ENCODE measurements around the gene SAA4. TPM values are rescaled to one million over a fixed set of nuclear protein-coding genes. Genes with fewer than 3 reads are reported as not detected.
A peak's percentile ranks its signal among the peaks of the same experiment; 100 is the strongest.

Gene SAA4
- total and polyA plus RNA-seq, 10 of the 15 experiments (the other 5 are each of a cell fraction or from before 2014, with no cell fraction given) = not detected

- Histone ChIP-seq H2AFZ (ENCODE audit: control insufficient read depth, low read depth, low read length) (no peak overlapping the region), H4K20me1 (ENCODE audit: control insufficient read depth, insufficient read depth) (no peaks in the 10 kb centered on the region), H3K36me3 (ENCODE audit: control insufficient read depth in 2 of 2, insufficient read depth in 2 of 2, low read length in 1 of 2) (no peaks in the 10 kb centered on the region), H3K9ac (ENCODE audit: control insufficient read depth, insufficient read depth, low read length) (no peak overlapping the region), H3K27ac (ENCODE audit: control insufficient read depth, insufficient read depth) (no peak overlapping the region), H3K79me2 (ENCODE audit: control insufficient read depth, insufficient read depth, low read length) (no peaks in the 10 kb centered on the region), H3K9me3 (replicated peaks; ENCODE audit: control insufficient read depth, insufficient read depth, low read length) (peaks cover 1% of the 10 kb centered on the region; the same call in 1 of the 3 replicates), H3K27me3 (replicated peaks in 1 of 2; ENCODE audit: control insufficient read depth in 2 of 2, insufficient read depth in 2 of 2, low read length in 1 of 2) (no peaks in the 10 kb centered on the region), H3K4me3 (no peak overlapping the region), H3K4me2 (ENCODE audit: control insufficient read depth, insufficient read depth) (no peak overlapping the region), H3K4me1 (ENCODE audit: control insufficient read depth, insufficient read depth, low read length) (no peaks in the 10 kb centered on the region)
- ChIA-PET CTCF (no interaction called here), POLR2A (no interaction called here), SMC1A (ENCODE audit: uncharacterized antibody, unreplicated experiment) (no interaction called here), RAD21 (ENCODE audit: unreplicated experiment) (no interaction called here)
- FAIRE-seq (no peak), ATAC-seq (no peak), DNase-seq (ENCODE audit: low read depth, low spot score) (no peak)
- WGBS (ENCODE audit: insufficient coverage, insufficient replicate concordance, low lambda C conversion rate, missing lambda C conversion rate) = 64% methylated on average over 2 of the region's 2 CpGs
- TF ChIP-seq ZNF207 (IDR thresholded peaks at IDR 0.05; ENCODE audit: borderline replicate concordance) (no peak), YBX1 (IDR thresholded peaks at IDR 0.05) (no peak)
- in situ Hi-C loops (cut with MboI) (no loop called here), intact Hi-C loops (cut with micrococcal nuclease; ENCODE audit: unreplicated experiment) (no loop called here)
- no TSS peak for BruUV-seq (replicated peaks)
These were observed 40.1 kb downstream of the SAA4 start for GRCh38 chr11:18196532-18196931.

- ATAC-seq (peak; percentile 85), FAIRE-seq (peak; percentile 31), DNase-seq (ENCODE audit: low read depth, low spot score) (peak; percentile 7)
- H3K4me2 ChIP-seq (ENCODE audit: control insufficient read depth, insufficient read depth) = no peak overlapping the region
- in situ Hi-C loops (cut with MboI) (no loop called here), intact Hi-C loops (cut with micrococcal nuclease; ENCODE audit: unreplicated experiment) (no loop called here)
- BruUV-seq (replicated peaks) = no TSS peak
- no peak overlapping the region for H3K4me3 ChIP-seq
- 27% methylated on average over 4 of the region's 4 CpGs for WGBS (ENCODE audit: insufficient coverage, insufficient replicate concordance, low lambda C conversion rate, missing lambda C conversion rate)
- H4K20me1 ChIP-seq (ENCODE audit: control insufficient read depth, insufficient read depth) = no peaks in the 10 kb centered on the region
- no peaks in the 10 kb centered on the region for H3K36me3 ChIP-seq (ENCODE audit: control insufficient read depth in 2 of 2, insufficient read depth in 2 of 2, low read length in 1 of 2)
- no peak overlapping the region for H3K27ac ChIP-seq (ENCODE audit: control insufficient read depth, insufficient read depth)
- H3K9me3 ChIP-seq (replicated peaks; ENCODE audit: control insufficient read depth, insufficient read depth, low read length) = peaks cover 1% of the 10 kb centered on the region; the same call in 1 of the 3 replicates
- RAD21 ChIA-PET (ENCODE audit: unreplicated experiment) = interaction anchor here (0.7 kb wide), 1 partner anchor 11 kb away, joined by 3 read pairs; no protein-coding TSS in a partner anchor
- no peaks in the 10 kb centered on the region for H3K4me1 ChIP-seq (ENCODE audit: control insufficient read depth, insufficient read depth, low read length)
- CTCF ChIA-PET = interaction anchor here (1.3 kb wide), 1 partner anchor 11 kb away, joined by 4 read pairs; no protein-coding TSS in a partner anchor
- SMC1A ChIA-PET (ENCODE audit: uncharacterized antibody, unreplicated experiment) = no interaction called here
- POLR2A ChIA-PET = no interaction called here
- no peak overlapping the region for H3K9ac ChIP-seq (ENCODE audit: control insufficient read depth, insufficient read depth, low read length)
- H3K27me3 ChIP-seq (replicated peaks in 1 of 2; ENCODE audit: control insufficient read depth in 2 of 2, insufficient read depth in 2 of 2, low read length in 1 of 2) = no peaks in the 10 kb centered on the region
- no peak overlapping the region for H2AFZ ChIP-seq (ENCODE audit: control insufficient read depth, low read depth, low read length)
- H3K79me2 ChIP-seq (ENCODE audit: control insufficient read depth, insufficient read depth, low read length) = no peaks in the 10 kb centered on the region
- TF ChIP-seq SUPT20H (IDR thresholded peaks at IDR 0.05; ENCODE audit: borderline replicate concordance, control insufficient read depth, low read depth, low read length) (no peak), TCF3 (IDR thresholded peaks at IDR 0.05; ENCODE audit: borderline replicate concordance, insufficient read depth, low read depth, low read length) (no peak), SPI1 (IDR thresholded peaks at IDR 0.05; ENCODE audit: borderline replicate concordance, insufficient read depth, low read depth, low read length) (peak; percentile 49; the same call in 1 of the 2 replicates), STAT1 (conservative IDR thresholded peaks at IDR 0.05) (no peak), ZNF24 (IDR thresholded peaks at IDR 0.05) (no peak), ESRRA (IDR thresholded peaks at IDR 0.05; ENCODE audit: low read length) (no peak), EED (IDR thresholded peaks at IDR 0.05; ENCODE audit: low read depth) (0 out of 2 replicates have a peak, but pooled peaks have one; percentile 24), EP300 (IDR thresholded peaks at IDR 0.05; ENCODE audit: borderline replicate concordance in 1 of 2, control insufficient read depth in 1 of 2, low read depth in 2 of 2, low read length in 2 of 2) (no peak), IKZF2 (IDR thresholded peaks at IDR 0.05) (peak in 1 of 2 experiments; percentile 37; a peak in 1 of 4 replicates), ZNF207 (IDR thresholded peaks at IDR 0.05; ENCODE audit: borderline replicate concordance) (no peak), RELB (IDR thresholded peaks at IDR 0.05; ENCODE audit: low read depth) (no peak), ZNF274 (IDR thresholded peaks at IDR 0.05; ENCODE audit: insufficient read depth, insufficient read length) (no peak), MYC (IDR thresholded peaks at IDR 0.05; ENCODE audit: insufficient read depth, insufficient read length, insufficient replicate concordance, low read length, severe bottlenecking) (no peak), ATF3 (IDR thresholded peaks at IDR 0.05; ENCODE audit: borderline replicate concordance, extremely low read depth, low read depth, low read length) (no peak)
These were observed 43.6 kb downstream of the SAA4 start for GRCh38 chr11:18193010-18193409.

Data from GM12878 (cell line).